ENCODE data around the gene OSBPL2. TPM values are rescaled to one million over a fixed set of nuclear protein-coding genes. Genes with fewer than 3 reads are reported as not detected.

OSBPL2 gene
- total RNA-seq, 4 donors from 2014 or later: 23.1 to 31.6 (median 27.1) TPM

DNA sequence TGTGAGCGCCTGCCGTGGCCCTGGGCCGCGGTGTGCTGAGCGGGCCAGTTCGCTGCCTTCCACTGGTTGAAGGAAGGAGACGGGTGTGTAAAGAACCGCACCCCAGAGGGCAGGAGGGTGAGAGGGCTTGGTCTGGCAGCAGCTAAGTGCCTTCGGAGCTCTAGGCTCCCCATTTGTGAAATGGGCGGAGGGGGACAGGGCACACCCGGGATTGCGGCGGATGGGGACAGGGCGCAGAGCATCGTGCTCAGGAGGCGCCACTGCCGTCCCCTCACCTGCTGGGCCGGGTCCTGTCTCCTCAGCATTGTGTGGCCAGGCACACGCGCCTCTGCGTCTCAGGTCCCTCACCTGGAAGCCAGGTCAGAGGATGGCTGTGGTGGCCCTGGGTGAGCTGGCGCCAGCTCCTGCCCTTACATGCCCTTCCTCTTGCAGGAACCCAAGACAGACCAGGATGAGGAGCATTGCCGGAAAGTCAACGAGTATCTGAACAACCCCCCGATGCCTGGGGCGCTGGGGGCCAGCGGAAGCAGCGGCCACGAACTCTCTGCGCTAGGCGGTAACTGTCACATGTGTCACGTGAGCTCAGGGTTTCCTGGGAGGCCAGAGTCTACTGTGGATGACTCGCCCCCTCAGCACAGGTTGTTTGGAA, 67.6 kb downstream of the OSBPL2 start:
- H3K27me3 ChIP-seq: no peaks in the 10 kb centered on the region
- peaks cover 10 to 67% (median 28%) of the 10 kb centered on the region in 3 donors for H3K36me3 ChIP-seq
- peaks cover 4 to 45% (median 18%) of the 10 kb centered on the region in 4 donors for H3K4me1 ChIP-seq
- 84 to 85% methylated on average over 28 to 33 of the region's 33 CpGs for WGBS, 2 donors
- no peak for TF ChIP-seq POLR2A (IDR thresholded peaks at IDR 0.05)
- no peak for TF ChIP-seq EP300 (IDR thresholded peaks at IDR 0.05)
- no peak for DNase-seq (ENCODE audit: low spot score in 2 of 2)
- no peak overlapping the region for H3K4me3 ChIP-seq
- H3K27ac ChIP-seq: no peak overlapping the region
- H3K9me3 ChIP-seq: no peaks in the 10 kb centered on the region

DNA sequence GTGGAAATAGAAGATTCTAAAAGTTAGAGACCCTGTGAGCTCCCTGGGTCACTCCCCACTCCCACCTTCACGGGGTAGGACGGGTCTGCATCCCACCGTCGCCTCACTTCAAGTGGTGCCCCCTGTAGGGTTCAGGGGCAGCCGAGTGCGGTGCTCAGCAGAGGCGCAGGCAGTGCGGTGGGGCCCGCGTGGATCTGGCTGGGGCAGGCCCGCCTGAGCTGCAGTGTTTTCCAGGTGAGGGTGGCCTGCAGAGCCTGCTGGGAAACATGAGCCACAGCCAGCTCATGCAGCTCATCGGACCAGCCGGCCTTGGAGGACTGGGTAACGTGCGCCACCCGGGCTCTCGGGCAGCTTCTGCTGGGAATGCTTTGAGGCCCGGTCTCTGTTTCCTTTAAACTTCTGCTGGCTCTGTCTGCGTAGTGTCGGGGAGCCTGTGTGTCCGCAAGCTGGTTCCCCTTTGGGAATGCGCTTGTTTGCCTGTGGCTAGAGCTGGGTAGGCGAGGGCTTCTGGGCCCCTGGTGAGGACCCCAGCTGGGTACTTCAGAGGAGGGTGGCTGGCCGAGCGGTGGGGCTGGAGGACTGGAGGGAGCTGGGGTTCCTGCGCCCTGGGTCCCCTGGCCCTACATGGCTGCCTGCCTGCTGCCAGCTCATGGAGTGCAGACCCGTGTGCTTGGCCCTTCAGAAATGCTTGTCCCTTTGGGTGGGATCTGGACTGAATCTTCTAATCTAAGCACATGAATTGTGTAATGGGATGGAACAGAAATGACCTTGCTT, 68.3 kb downstream of the OSBPL2 start:
- Histone ChIP-seq H3K27ac (no peak overlapping the region), H3K4me3 (no peak overlapping the region), H3K36me3 (peaks cover 10 to 74% (median 28%) of the 10 kb centered on the region in 3 donors), H3K9me3 (no peaks in the 10 kb centered on the region), H3K4me1 (peaks cover 4 to 45% (median 18%) of the 10 kb centered on the region in 4 donors), H3K27me3 (no peaks in the 10 kb centered on the region)
- DNase-seq (ENCODE audit: low spot score in 2 of 2): no peak
- 89 to 91% methylated on average over 15 to 27 of the region's 27 CpGs for WGBS, 2 donors
- TF ChIP-seq, protein P1, sequence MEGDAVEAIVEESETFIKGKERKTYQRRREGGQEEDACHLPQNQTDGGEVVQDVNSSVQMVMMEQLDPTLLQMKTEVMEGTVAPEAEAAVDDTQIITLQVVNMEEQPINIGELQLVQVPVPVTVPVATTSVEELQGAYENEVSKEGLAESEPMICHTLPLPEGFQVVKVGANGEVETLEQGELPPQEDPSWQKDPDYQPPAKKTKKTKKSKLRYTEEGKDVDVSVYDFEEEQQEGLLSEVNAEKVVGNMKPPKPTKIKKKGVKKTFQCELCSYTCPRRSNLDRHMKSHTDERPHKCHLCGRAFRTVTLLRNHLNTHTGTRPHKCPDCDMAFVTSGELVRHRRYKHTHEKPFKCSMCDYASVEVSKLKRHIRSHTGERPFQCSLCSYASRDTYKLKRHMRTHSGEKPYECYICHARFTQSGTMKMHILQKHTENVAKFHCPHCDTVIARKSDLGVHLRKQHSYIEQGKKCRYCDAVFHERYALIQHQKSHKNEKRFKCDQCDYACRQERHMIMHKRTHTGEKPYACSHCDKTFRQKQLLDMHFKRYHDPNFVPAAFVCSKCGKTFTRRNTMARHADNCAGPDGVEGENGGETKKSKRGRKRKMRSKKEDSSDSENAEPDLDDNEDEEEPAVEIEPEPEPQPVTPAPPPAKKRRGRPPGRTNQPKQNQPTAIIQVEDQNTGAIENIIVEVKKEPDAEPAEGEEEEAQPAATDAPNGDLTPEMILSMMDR (IDR thresholded peaks at IDR 0.05): no peak
- no peak for TF ChIP-seq EP300 (IDR thresholded peaks at IDR 0.05)

DNA sequence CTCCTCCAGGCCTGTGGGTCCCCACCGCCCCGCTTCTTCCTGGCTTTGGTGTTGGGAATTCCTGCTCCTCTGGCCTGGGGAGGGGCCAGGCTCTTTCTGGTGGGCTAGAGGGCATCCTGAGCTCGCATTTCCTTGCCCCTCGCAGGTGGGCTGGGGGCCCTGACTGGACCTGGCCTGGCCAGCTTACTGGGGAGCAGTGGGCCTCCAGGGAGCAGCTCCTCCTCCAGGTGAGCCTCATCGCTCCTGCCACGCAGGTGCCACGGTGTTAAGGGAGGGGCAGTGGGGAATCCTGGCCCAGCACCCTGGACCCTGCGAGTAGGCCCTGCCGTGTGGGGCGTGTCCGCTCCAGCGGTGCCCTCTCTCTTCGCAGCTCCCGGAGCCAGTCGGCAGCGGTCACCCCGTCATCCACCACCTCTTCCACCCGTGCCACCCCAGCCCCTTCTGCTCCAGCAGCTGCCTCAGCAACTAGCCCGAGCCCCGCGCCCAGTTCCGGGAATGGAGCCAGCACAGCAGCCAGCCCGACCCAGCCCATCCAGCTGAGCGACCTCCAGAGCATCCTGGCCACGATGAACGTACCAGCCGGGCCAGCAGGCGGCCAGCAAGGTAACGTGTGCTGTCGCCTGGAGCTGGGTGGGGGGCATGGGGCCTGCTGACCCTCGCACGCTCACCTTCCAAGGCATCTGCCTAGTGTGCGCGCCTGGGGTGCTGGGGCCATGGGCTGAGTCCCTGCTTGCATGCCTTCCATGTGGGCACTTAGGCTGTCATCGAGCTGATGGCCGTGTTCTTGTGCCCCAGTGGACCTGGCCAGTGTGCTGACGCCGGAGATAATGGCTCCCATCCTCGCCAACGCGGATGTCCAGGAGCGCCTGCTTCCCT, 69.1 kb downstream of the OSBPL2 start:
- no peak for DNase-seq (ENCODE audit: low spot score in 2 of 2)
- TF ChIP-seq POLR2A (IDR thresholded peaks at IDR 0.05) (no peak), EP300 (IDR thresholded peaks at IDR 0.05) (no peak)
- TF ChIP-seq, protein P1 (IDR thresholded peaks at IDR 0.05): no peak
- H3K36me3 ChIP-seq: peaks cover 10 to 83% (median 28%) of the 10 kb centered on the region in 3 donors
- 76 to 81% methylated on average over 25 to 37 of the region's 42 CpGs for WGBS, 2 donors
- no peak overlapping the region for H3K4me3 ChIP-seq
- H3K4me1 ChIP-seq: peaks cover 4 to 37% (median 18%) of the 10 kb centered on the region in 4 donors
- H3K9me3 ChIP-seq: no peaks in the 10 kb centered on the region
- H3K27ac ChIP-seq: no peak overlapping the region
- H3K27me3 ChIP-seq: no peaks in the 10 kb centered on the region

DNA sequence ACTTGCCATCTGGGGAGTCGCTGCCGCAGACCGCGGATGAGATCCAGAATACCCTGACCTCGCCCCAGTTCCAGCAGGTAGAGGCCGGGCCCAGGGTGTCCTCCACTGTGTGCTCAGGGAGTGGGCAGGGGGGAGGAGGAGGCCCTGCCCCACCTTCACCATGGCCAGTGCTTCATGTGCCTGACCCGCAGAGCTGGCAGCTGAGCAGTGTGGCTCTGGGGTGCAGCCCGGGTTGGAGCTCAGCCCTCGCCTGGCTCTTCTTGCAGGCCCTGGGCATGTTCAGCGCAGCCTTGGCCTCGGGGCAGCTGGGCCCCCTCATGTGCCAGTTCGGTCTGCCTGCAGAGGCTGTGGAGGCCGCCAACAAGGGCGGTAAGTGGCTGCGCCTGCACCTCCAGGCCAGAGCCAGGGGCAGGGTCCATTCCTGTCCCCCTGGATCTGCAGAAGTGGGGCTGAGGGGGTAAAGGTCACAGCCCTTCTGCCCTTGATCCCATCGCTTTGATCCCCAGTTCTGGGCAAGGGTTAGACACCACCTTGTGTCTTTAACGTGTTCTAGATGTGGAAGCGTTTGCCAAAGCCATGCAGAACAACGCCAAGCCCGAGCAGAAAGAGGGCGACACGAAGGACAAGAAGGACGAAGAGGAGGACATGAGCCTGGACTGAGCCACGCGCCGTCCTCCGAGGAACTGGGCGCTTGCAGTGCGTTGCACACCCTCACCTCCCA, 69.9 kb downstream of the OSBPL2 start:
- peaks cover 4 to 37% (median 18%) of the 10 kb centered on the region in 4 donors for H3K4me1 ChIP-seq
- no peak overlapping the region for H3K4me3 ChIP-seq
- no peaks in the 10 kb centered on the region for H3K9me3 ChIP-seq
- H3K27me3 ChIP-seq: no peaks in the 10 kb centered on the region
- TF ChIP-seq POLR2A (IDR thresholded peaks at IDR 0.05) (no peak), EP300 (IDR thresholded peaks at IDR 0.05) (no peak)
- TF ChIP-seq, protein P1 (IDR thresholded peaks at IDR 0.05): no peak
- 84 to 90% methylated on average over 16 to 21 of the region's 29 CpGs for WGBS, 2 donors
- no peak overlapping the region for H3K27ac ChIP-seq
- no peak for DNase-seq (ENCODE audit: low spot score in 2 of 2)
- peaks cover 10 to 91% (median 28%) of the 10 kb centered on the region in 3 donors for H3K36me3 ChIP-seq
